Testis (tissue), 3 donors: ENCODE measurements around the gene ARMH4. TPM values are rescaled to one million over a fixed set of nuclear protein-coding genes. Genes with fewer than 3 reads are reported as not detected.

ENCODE experiments used
- DNase-seq: peaks from one replicate; pipeline ENCODE4 v3.0.0-alpha.2; 2019
- H3K27ac ChIP-seq, 2 donors: fragments of 200-600 bp; sonication (generic); one replicate each; pipeline ENCODE4 v1.5.1; 2019
- H3K27me3 ChIP-seq: fragments of 200-600 bp; sonication (generic); one replicate; pipeline ENCODE4 v1.5.1; 2019
- H3K36me3 ChIP-seq: fragments of 200-600 bp; sonication (generic); one replicate; pipeline ENCODE4 v1.5.1; 2017; ENCODE audit warnings: low read depth; ENCODE audit errors: missing control alignments
- H3K4me1 ChIP-seq: fragments of 200-600 bp; sonication (generic); one replicate; pipeline ENCODE4 v1.5.1; 2019
- H3K4me3 ChIP-seq, 2 donors: fragments of 200-600 bp; sonication (generic); one replicate each; pipeline ENCODE4 v1.5.1; 2017 to 2019
- H3K9me3 ChIP-seq: fragments of 200-600 bp; sonication (generic); one replicate; pipeline ENCODE4 v1.5.1; 2017
- POLR2A ChIP-seq: fragments of 450-650 bp; IDR thresholded peaks from one replicate; pipeline ENCODE4 v1.6.1; 2017; ENCODE audit warnings: antibody characterized with exemption, mild to moderate bottlenecking, moderate library complexity
- WGBS, 2 donors: methylation state at CpG; one replicate each; pipeline ENCODE4 v1.1.5; 2018; 5-methylcytosine and 5-hydroxymethylcytosine counted together
- intact Hi-C: fragments of 100-400 bp; cut with DNase I; formaldehyde crosslinking; loops from one replicate; pipeline ENCODE4 v1.15.1; 2023; ENCODE audit warnings: low total_unique reads
- polyA plus RNA-seq: library from polyadenylated mRNA; stranded (reverse); fragments of 350-450 nt; fragmentation: Illumina TruSeq; extraction: RNeasy Lipid Tissue Mini Kit (QIAGEN cat#74804); gene quantifications from one replicate; pipeline ENCODE4 v1.2.3, GENCODE V29; 2014; ENCODE audit warnings: low read depth, low replicate concordance; ENCODE audit not compliant: insufficient read depth
- total RNA-seq, 2 donors: library from RNA; depleted of rRNA; stranded (reverse); fragments of >200 nt; gene quantifications; one replicate each; pipeline ENCODE4 v1.2.3, GENCODE V29; 2016
- TF ChIP-seq, protein P1 (sequence below), 3 experiments: fragments of 450-650 bp in 2 of 3; fragments of 200-600 bp in 1 of 3; sonication (generic) in 1 of 3; IDR thresholded peaks; one replicate each; pipeline ENCODE4 v1.5.1; 2016 to 2019; ENCODE audit warnings: antibody characterized with exemption in 3 of 3, mild to moderate bottlenecking in 2 of 3, moderate library complexity in 1 of 3

The ARMH4 gene
- total and polyA plus RNA-seq, 3 donors from 2014 or later: 13.5 to 65.8 (median 38.7) TPM

DNA sequence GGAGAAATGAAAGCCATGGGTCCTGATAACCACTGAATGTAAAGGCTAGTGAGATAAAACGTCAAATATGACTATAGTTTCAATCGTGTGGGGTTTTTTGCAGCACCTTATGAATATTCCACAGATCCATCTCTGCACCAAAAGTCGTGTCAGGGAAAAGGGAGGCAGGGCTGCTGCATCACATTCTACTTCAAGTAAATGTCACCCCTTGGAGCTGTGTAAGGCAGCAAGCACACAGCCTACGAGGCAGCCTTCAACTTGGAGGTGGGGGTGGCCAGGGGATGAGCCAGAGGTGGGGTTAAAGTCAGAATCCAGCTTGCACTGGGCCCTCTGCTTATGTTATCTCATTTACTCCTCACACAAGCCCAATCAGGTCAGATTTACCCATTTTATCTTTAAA lies 90.4 kb downstream of the ARMH4 start:
- no peak overlapping the region for H3K27ac ChIP-seq
- H3K9me3 ChIP-seq: no peaks in the 10 kb centered on the region
- intact Hi-C loops: no loop called here
- no peaks in the 10 kb centered on the region for H3K4me1 ChIP-seq
- H3K27me3 ChIP-seq: no peaks in the 10 kb centered on the region
- H3K4me3 ChIP-seq: no peak overlapping the region
- WGBS, 2 donors: 82 to 86% methylated on average over 4 of the region's 4 CpGs
- TF ChIP-seq POLR2A: no peak
- TF ChIP-seq, protein P1, sequence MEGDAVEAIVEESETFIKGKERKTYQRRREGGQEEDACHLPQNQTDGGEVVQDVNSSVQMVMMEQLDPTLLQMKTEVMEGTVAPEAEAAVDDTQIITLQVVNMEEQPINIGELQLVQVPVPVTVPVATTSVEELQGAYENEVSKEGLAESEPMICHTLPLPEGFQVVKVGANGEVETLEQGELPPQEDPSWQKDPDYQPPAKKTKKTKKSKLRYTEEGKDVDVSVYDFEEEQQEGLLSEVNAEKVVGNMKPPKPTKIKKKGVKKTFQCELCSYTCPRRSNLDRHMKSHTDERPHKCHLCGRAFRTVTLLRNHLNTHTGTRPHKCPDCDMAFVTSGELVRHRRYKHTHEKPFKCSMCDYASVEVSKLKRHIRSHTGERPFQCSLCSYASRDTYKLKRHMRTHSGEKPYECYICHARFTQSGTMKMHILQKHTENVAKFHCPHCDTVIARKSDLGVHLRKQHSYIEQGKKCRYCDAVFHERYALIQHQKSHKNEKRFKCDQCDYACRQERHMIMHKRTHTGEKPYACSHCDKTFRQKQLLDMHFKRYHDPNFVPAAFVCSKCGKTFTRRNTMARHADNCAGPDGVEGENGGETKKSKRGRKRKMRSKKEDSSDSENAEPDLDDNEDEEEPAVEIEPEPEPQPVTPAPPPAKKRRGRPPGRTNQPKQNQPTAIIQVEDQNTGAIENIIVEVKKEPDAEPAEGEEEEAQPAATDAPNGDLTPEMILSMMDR (IDR thresholded peaks at IDR 0.05): no peak
- no peak for DNase-seq
- no peaks in the 10 kb centered on the region for H3K36me3 ChIP-seq

DNA sequence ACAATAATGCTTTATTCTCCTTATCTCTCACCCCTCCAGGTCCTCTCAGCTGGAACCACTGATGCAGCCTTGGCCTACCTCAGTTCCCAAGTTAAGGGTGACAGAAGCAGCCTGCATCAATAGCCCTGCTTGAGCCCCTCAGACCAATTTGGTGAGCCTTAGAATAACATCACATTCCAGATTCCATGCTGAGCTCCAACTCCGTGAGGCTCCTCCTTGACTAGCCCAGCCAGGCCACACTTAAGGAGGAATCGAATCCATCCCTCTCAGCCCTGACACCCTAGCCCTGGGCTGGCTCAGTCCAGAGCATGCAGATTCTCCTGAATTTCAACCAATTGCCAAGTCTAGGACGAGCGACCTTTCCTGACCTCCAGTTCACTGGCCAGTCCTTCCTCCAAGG lies 91.1 kb downstream of the ARMH4 start:
- Histone ChIP-seq H3K9me3 (no peaks in the 10 kb centered on the region), H3K4me1 (no peaks in the 10 kb centered on the region), H3K27me3 (no peaks in the 10 kb centered on the region), H3K36me3 (no peaks in the 10 kb centered on the region), H3K4me3 (no peak overlapping the region), H3K27ac (no peak overlapping the region)
- WGBS, 2 donors: 79 to 87% methylated on average over 4 of the region's 4 CpGs
- DNase-seq: no peak
- no peak for TF ChIP-seq POLR2A
- TF ChIP-seq, protein P1 (IDR thresholded peaks at IDR 0.05): no peak
- intact Hi-C loops: no loop called here

DNA sequence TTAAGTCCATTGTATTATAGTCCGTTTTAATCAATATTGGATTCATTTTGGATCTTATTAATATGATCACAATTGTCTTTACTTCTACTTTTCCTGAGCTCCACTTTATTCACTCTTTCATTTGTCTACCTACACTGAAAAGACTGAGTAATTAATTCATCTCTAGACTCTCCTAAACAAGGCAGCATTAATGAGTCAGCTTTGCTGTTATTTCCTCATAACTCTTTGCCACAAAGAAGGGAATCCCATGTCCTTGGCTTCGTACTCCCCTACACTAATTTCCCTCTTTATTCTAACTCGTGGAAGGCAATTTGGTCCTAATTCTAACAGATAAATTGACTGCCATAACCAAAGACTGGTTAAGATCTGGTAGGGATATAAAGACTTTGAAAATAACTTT lies 91.9 kb downstream of the ARMH4 start:
- Histone ChIP-seq H3K27me3 (no peaks in the 10 kb centered on the region), H3K4me1 (no peaks in the 10 kb centered on the region), H3K4me3 (no peak overlapping the region), H3K36me3 (no peaks in the 10 kb centered on the region), H3K27ac (no peak overlapping the region), H3K9me3 (no peaks in the 10 kb centered on the region)
- TF ChIP-seq, protein P1 (IDR thresholded peaks at IDR 0.05): no peak
- TF ChIP-seq POLR2A: no peak
- intact Hi-C loops: no loop called here
- no peak for DNase-seq
- WGBS, 2 donors: 46 to 73% methylated on average over 3 of the region's 3 CpGs

DNA sequence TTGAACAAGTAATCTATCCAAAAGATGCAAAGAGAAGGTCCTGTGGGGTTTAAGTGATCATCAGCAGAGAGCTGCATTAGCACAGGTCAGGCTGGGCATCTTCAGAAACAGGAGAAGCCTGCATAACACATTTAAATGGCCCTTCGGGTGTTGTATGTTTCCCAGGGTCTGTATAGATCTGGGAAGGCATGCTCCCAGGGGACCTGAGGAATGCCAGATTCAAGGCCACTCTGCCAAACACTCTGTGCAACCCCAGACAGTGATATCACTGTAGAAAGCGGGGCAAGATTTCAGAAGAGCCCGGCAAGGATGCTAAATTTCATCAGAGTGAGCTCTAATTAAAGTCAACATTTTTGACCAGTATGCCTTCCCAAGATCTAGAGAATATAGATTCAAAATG lies 92.9 kb downstream of the ARMH4 start:
- H3K27ac ChIP-seq: no peak overlapping the region
- TF ChIP-seq, protein P1 (IDR thresholded peaks at IDR 0.05): no peak
- no peak for TF ChIP-seq POLR2A
- intact Hi-C loops: no loop called here
- no peak for DNase-seq
- 40 to 74% methylated on average over 3 of the region's 3 CpGs for WGBS, 2 donors
- no peaks in the 10 kb centered on the region for H3K4me1 ChIP-seq
- no peaks in the 10 kb centered on the region for H3K9me3 ChIP-seq
- H3K4me3 ChIP-seq: no peak overlapping the region
- no peaks in the 10 kb centered on the region for H3K27me3 ChIP-seq
- H3K36me3 ChIP-seq: no peaks in the 10 kb centered on the region

DNA sequence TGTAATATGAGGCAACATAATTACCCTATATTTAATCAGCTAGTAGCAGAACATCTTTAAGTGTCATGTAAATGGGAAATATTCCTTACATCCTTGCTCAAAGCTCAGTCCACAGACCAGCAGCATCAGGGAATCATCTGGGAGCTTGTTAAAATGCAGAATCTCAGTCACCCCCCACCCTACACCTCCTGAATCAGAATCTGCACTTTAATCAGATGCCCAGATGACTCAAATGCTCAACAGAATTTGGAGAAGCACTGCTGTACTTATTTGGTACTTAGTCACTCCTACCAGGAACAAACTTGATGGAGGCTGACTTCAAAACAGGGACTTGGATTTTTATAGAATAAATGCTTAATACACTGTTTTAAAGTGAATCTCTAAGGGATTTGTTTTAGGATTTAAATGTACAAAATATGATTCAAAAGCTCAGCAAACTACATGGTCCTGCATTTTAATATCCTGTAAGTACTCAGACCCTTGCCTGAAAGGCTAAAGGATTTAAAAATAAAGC lies 96.5 kb downstream of the ARMH4 start:
- Histone ChIP-seq H3K27ac (no peak overlapping the region), H3K27me3 (no peaks in the 10 kb centered on the region), H3K9me3 (no peaks in the 10 kb centered on the region), H3K36me3 (no peaks in the 10 kb centered on the region), H3K4me1 (no peaks in the 10 kb centered on the region), H3K4me3 (no peak overlapping the region)
- DNase-seq: no peak
- TF ChIP-seq, protein P1 (IDR thresholded peaks at IDR 0.05): no peak
- TF ChIP-seq POLR2A: no peak
- intact Hi-C loops: no loop called here
